Measurements from ENCODE around the gene SLC39A13.

SLC39A13 gene

DNA sequence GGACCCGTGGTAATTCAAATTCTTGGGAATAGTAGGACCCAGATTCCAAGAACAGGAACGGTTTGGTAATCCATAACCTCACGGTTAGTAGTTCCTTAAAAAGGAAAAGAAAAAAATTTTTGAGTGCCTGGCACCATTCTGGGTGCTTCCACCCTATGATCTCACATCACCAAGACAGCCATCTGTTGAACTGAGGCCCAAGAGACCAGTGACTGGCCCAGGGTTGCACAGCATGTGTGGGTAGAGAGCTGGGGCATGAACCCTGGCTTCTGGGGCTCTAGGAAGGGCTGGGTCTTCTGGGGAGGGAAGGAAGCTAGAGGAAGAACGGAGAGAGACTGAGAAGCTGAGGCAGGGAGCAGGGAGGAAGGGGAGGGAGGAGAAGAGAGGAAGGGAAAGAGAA lies 25.3 kb upstream of the SLC39A13 start:
- no peaks in the 10 kb centered on the region for H3K9me3 ChIP-seq (ENCODE audit: control insufficient read depth in 2 of 2, low read length in 2 of 2)
- no peak overlapping the region for H3K4me3 ChIP-seq (ENCODE audit: low read length in 2 of 2)
- no peak overlapping the region for H3K9ac ChIP-seq (ENCODE audit: low read length in 2 of 2)
- H3K4me1 ChIP-seq (ENCODE audit: control insufficient read depth, insufficient read depth, low read length) = no peaks in the 10 kb centered on the region
- no peaks in the 10 kb centered on the region for H3K36me3 ChIP-seq (ENCODE audit: control insufficient read depth in 2 of 2, insufficient read depth in 2 of 2, low read length in 2 of 2)
- H3K27me3 ChIP-seq (ENCODE audit: control insufficient read depth in 1 of 2, insufficient read depth in 2 of 2, low read length in 2 of 2) = no peaks in the 10 kb centered on the region
- H3K27ac ChIP-seq (ENCODE audit: low read length) = no peak overlapping the region

DNA sequence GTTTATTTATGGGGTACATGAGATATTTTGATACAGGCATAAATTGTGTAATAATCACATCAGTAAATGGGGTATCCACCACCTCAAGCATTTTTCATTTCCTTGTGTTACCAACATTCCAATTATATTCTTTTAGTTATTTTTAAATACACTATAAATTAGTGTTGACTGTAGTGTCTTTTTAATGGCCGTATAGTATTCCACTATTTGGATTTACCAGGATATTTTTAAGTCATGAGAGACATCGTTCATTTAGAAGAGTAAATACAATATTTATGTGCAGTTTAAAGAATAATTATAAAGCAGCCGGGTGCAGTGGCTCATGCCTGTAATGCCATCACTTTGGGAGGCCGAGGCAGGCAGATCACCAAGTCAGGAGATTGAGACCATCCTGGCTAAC lies 23.9 kb upstream of the SLC39A13 start:
- Histone ChIP-seq H3K4me1 (ENCODE audit: control insufficient read depth, insufficient read depth, low read length) (peaks cover 2% of the 10 kb centered on the region), H3K36me3 (ENCODE audit: control insufficient read depth in 2 of 2, insufficient read depth in 2 of 2, low read length in 2 of 2) (no peaks in the 10 kb centered on the region), H3K27me3 (ENCODE audit: control insufficient read depth in 1 of 2, insufficient read depth in 2 of 2, low read length in 2 of 2) (no peaks in the 10 kb centered on the region), H3K27ac (ENCODE audit: low read length) (no peak overlapping the region), H3K4me3 (ENCODE audit: low read length in 2 of 2) (no peak overlapping the region), H3K9me3 (ENCODE audit: control insufficient read depth in 2 of 2, low read length in 2 of 2) (no peaks in the 10 kb centered on the region), H3K9ac (ENCODE audit: low read length in 2 of 2) (no peak overlapping the region)

GRCh38 chr11:47387944-47388696 lies 20.3 kb upstream of the SLC39A13 start:
- no peak overlapping the region for H3K4me3 ChIP-seq (ENCODE audit: low read length in 2 of 2)
- no peak overlapping the region for H3K9ac ChIP-seq (ENCODE audit: low read length in 2 of 2)
- no peak overlapping the region for H3K27ac ChIP-seq (ENCODE audit: low read length)
- no peaks in the 10 kb centered on the region for H3K36me3 ChIP-seq (ENCODE audit: control insufficient read depth in 2 of 2, insufficient read depth in 2 of 2, low read length in 2 of 2)
- no peaks in the 10 kb centered on the region for H3K27me3 ChIP-seq (ENCODE audit: control insufficient read depth in 1 of 2, insufficient read depth in 2 of 2, low read length in 2 of 2)
- no peaks in the 10 kb centered on the region for H3K9me3 ChIP-seq (ENCODE audit: control insufficient read depth in 2 of 2, low read length in 2 of 2)
- H3K4me1 ChIP-seq (ENCODE audit: control insufficient read depth, insufficient read depth, low read length) = peaks cover 2% of the 10 kb centered on the region

DNA sequence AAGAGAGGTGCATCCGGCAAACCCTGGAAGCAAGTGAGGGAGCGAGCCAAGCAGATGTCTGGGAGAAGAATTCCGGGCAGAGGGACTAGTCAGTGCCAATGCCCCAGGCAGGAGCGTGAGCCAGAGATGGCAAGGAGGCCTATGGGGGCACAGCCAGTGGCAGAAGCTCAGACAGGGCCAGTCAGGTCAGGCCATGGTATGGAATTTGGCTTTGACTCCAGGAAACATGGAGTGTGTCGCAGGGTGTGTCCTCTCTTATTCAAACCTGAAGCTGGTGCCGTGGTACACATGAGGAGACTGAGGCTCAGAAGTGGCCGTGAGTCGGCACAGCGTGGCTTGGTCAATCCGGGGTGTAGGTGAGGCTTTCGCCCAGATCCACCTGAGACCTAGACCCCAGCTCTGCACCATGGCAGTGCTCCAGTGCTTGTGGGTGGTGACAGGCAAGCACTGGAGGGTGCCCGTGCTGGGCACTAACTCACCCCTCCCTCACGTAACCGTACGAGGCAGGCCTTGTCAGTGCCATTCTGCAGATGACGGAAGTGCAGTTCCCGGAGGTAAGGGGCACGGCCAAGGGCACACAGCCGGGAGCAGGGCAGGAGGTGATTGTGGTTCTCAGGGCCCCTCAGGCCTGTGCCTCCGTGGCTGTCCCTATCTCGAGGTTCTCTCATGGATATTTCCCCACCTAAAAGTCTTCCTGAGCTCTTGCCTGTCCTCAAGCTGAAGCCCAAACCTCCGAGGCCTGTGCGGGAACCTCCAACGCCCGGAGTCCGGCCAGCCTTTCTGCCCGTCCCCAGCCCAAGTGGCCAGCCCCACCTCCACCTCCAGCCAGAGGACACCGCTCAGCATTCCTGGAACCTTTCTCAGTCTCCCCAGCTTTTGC lies 19.5 kb upstream of the SLC39A13 start:
- Histone ChIP-seq H3K4me3 (ENCODE audit: low read length in 2 of 2) (no peak overlapping the region), H3K4me1 (ENCODE audit: control insufficient read depth, insufficient read depth, low read length) (peaks cover 2% of the 10 kb centered on the region), H3K9ac (ENCODE audit: low read length in 2 of 2) (no peak overlapping the region), H3K27me3 (ENCODE audit: control insufficient read depth in 1 of 2, insufficient read depth in 2 of 2, low read length in 2 of 2) (no peaks in the 10 kb centered on the region), H3K9me3 (ENCODE audit: control insufficient read depth in 2 of 2, low read length in 2 of 2) (no peaks in the 10 kb centered on the region), H3K27ac (ENCODE audit: low read length) (no peak overlapping the region), H3K36me3 (ENCODE audit: control insufficient read depth in 2 of 2, insufficient read depth in 2 of 2, low read length in 2 of 2) (no peaks in the 10 kb centered on the region)

DNA sequence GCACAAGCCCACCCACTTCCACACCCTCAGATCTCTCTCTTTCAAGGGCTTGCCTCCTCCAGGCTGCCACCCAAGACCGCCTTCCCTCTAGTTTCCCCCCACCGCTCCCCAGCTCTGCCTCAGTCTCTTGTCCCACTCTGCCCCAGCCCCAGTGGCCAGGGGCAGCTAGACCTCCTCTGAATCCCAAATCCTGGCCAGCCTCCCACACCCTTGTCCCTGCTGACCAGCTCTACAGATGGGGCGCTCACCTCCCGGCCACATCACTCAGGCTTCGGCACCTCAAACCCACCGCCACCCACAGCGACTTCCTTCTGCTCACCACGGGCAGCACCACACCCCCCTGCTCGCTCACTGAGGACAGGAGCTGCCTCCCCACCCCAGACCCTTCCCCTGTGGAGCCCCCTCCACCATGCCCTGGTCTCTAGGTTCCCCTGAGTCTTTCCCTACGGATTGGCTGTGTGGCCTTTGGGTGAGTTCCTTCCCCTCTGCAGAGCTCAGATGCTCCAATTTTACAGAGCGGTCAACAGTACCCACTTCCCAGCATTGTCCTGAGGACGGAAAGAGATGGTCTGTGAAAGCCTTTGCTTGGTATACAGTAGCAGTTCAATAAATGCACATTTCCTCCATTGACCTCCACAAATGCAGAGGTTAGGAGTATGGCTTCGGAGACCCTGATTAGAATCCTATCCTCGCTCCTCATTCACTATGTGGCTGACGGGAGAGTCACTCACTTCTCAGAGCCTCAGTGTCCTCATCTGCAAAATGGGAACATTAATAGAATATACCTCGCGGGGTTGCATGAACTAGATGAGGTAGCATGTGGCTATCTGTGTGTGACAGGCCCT lies 18.6 kb upstream of the SLC39A13 start:
- H3K4me1 ChIP-seq (ENCODE audit: control insufficient read depth, insufficient read depth, low read length) = peaks cover 2% of the 10 kb centered on the region
- no peak overlapping the region for H3K27ac ChIP-seq (ENCODE audit: low read length)
- no peak overlapping the region for H3K9ac ChIP-seq (ENCODE audit: low read length in 2 of 2)
- H3K36me3 ChIP-seq (ENCODE audit: control insufficient read depth in 2 of 2, insufficient read depth in 2 of 2, low read length in 2 of 2) = no peaks in the 10 kb centered on the region
- H3K4me3 ChIP-seq (ENCODE audit: low read length in 2 of 2) = no peak overlapping the region
- H3K9me3 ChIP-seq (ENCODE audit: control insufficient read depth in 2 of 2, low read length in 2 of 2) = no peaks in the 10 kb centered on the region
- H3K27me3 ChIP-seq (ENCODE audit: control insufficient read depth in 1 of 2, insufficient read depth in 2 of 2, low read length in 2 of 2) = no peaks in the 10 kb centered on the region

DNA sequence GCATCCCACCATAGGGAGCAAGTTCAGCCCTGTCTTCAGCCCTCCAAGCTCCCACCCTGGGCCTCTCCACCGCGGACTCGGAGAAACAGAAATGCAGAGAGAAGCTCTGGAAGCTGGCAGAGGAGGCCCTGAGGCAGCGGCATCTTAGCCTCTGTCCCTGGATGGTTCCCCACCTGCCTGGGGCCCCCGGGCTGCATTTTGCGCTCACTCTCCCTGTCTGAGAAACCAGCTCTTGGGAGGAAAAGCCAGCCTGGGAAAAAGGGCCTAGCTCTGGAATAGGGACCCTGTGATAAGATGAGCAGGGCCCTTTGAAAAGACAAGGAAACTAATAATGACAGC lies 18.0 kb upstream of the SLC39A13 start:
- Histone ChIP-seq H3K4me3 (ENCODE audit: low read length in 2 of 2) (no peak overlapping the region), H3K27ac (ENCODE audit: low read length) (no peak overlapping the region), H3K4me1 (ENCODE audit: control insufficient read depth, insufficient read depth, low read length) (peaks cover 7% of the 10 kb centered on the region), H3K36me3 (ENCODE audit: control insufficient read depth in 2 of 2, insufficient read depth in 2 of 2, low read length in 2 of 2) (no peaks in the 10 kb centered on the region), H3K27me3 (ENCODE audit: control insufficient read depth in 1 of 2, insufficient read depth in 2 of 2, low read length in 2 of 2) (no peaks in the 10 kb centered on the region), H3K9ac (ENCODE audit: low read length in 2 of 2) (no peak overlapping the region), H3K9me3 (ENCODE audit: control insufficient read depth in 2 of 2, low read length in 2 of 2) (no peaks in the 10 kb centered on the region)

DNA sequence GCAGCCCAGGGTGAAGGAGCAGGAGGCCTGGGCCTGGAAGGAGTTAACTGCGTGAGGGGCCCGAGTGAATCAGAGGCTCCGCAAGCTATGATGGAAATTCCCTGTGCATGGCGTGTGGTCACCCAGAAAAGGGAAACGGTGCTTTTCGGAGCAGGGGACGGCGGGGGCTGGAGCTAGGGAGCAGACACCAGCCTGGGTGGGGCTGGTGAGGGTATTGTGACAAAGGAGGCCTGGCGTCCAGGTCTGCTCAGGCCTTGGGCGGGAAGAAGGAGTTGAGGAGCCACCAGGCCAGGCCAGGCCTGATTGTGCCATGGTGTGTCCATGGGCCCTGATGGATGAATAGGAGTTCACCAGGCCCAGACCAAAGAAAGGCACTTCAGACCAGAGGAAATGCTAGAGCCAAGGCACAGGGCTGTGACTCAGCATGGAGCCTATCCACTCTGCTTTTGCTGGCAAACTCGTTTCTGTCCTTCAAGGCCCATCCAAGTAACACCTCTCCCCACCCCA lies 17.3 kb upstream of the SLC39A13 start:
- H3K27ac ChIP-seq (ENCODE audit: low read length) = no peak overlapping the region
- H3K9ac ChIP-seq (ENCODE audit: low read length in 2 of 2) = no peak overlapping the region
- peaks cover 7% of the 10 kb centered on the region for H3K4me1 ChIP-seq (ENCODE audit: control insufficient read depth, insufficient read depth, low read length)
- no peaks in the 10 kb centered on the region for H3K9me3 ChIP-seq (ENCODE audit: control insufficient read depth in 2 of 2, low read length in 2 of 2)
- H3K4me3 ChIP-seq (ENCODE audit: low read length in 2 of 2) = no peak overlapping the region
- no peaks in the 10 kb centered on the region for H3K27me3 ChIP-seq (ENCODE audit: control insufficient read depth in 1 of 2, insufficient read depth in 2 of 2, low read length in 2 of 2)
- no peaks in the 10 kb centered on the region for H3K36me3 ChIP-seq (ENCODE audit: control insufficient read depth in 2 of 2, insufficient read depth in 2 of 2, low read length in 2 of 2)

- Histone ChIP-seq H3K27me3 (ENCODE audit: control insufficient read depth in 1 of 2, insufficient read depth in 2 of 2, low read length in 2 of 2) (no peaks in the 10 kb centered on the region), H3K36me3 (ENCODE audit: control insufficient read depth in 2 of 2, insufficient read depth in 2 of 2, low read length in 2 of 2) (no peaks in the 10 kb centered on the region), H3K4me3 (ENCODE audit: low read length in 2 of 2) (no peak overlapping the region), H3K27ac (ENCODE audit: low read length) (no peak overlapping the region), H3K9me3 (ENCODE audit: control insufficient read depth in 2 of 2, low read length in 2 of 2) (no peaks in the 10 kb centered on the region), H3K4me1 (ENCODE audit: control insufficient read depth, insufficient read depth, low read length) (peaks cover 7% of the 10 kb centered on the region), H3K9ac (ENCODE audit: low read length in 2 of 2) (no peak overlapping the region)
Measured at GRCh38 chr11:47391711-47392432, 16.5 kb upstream of the SLC39A13 start.

DNA sequence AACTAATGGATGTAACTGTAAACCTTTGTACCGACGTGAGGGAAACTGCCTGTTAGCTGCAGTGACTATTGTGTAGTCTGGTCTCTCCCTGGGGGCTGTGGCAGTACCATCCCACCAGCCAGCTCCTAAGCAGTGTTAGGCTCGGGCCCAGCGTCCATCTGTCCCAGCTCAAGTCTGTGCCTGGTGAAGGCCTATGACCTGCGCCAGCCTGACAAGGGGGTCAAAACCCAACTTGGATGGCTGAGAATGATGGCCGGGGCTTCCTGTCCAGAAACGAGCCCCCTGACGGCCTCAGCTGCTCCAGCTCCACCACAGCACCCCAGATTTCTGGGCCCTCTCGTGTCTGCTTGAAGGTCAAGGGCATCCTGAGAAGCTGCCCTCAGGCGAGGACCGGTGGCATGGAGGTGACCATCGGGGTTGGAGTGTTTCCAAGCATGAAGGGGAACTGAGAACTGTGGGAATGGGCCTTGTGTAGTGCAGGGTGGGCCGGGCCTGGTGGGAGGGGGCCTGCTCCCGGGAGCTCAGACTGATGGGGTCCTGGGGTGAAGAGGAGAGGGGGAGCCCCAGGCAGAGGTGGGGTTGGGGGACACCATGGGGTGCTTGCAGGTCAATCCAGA lies 15.7 kb upstream of the SLC39A13 start:
- Histone ChIP-seq H3K4me3 (ENCODE audit: low read length in 2 of 2) (no peak overlapping the region), H3K27ac (ENCODE audit: low read length) (no peak overlapping the region), H3K9ac (ENCODE audit: low read length in 2 of 2) (no peak overlapping the region), H3K4me1 (ENCODE audit: control insufficient read depth, insufficient read depth, low read length) (peaks cover 7% of the 10 kb centered on the region), H3K9me3 (ENCODE audit: control insufficient read depth in 2 of 2, low read length in 2 of 2) (no peaks in the 10 kb centered on the region), H3K27me3 (ENCODE audit: control insufficient read depth in 1 of 2, insufficient read depth in 2 of 2, low read length in 2 of 2) (no peaks in the 10 kb centered on the region), H3K36me3 (ENCODE audit: control insufficient read depth in 2 of 2, insufficient read depth in 2 of 2, low read length in 2 of 2) (no peaks in the 10 kb centered on the region)
